NCI-H1105 (cell line): ENCODE measurements around the gene VWCE.

ENCODE experiments used
- DNase-seq: peaks from one replicate; lab custom pipeline; 2025; lab: John Stamatoyannopoulos, UW

VWCE gene

DNA sequence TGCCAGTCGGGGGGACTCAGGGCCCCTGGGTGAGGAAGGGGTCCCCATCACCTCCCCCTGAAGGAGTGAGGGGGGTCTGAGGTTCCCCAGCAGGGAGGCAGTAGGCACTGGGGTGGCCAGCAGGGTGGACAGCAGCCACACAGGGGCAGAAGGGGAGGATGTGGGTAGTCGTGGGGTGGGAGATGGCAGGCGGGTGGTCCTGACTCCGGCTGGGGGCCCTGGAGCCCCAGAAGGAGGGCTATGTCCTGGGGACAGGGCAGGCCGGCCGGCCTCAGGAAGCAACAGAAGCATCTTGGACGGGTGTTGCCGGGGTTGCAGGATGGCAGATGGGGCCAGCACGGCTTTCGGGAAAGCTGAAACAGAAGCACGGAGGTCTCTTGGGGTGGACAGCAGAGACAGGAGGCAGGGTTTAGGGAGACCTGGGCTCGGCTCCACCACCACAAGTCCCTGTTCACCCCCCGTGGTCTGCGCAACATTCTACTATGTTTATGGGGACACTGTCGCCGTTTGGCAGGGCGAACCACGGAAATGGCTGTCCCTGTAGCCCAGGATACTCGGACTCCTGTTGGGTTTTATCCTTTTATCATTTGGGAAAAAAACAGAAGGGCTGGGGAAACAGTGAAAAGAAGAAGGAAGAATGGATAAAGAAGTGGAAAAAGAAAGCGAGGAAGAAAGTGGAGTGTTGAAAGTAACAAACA lies 14.1 kb downstream of the VWCE start:
- no peak for DNase-seq

DNA sequence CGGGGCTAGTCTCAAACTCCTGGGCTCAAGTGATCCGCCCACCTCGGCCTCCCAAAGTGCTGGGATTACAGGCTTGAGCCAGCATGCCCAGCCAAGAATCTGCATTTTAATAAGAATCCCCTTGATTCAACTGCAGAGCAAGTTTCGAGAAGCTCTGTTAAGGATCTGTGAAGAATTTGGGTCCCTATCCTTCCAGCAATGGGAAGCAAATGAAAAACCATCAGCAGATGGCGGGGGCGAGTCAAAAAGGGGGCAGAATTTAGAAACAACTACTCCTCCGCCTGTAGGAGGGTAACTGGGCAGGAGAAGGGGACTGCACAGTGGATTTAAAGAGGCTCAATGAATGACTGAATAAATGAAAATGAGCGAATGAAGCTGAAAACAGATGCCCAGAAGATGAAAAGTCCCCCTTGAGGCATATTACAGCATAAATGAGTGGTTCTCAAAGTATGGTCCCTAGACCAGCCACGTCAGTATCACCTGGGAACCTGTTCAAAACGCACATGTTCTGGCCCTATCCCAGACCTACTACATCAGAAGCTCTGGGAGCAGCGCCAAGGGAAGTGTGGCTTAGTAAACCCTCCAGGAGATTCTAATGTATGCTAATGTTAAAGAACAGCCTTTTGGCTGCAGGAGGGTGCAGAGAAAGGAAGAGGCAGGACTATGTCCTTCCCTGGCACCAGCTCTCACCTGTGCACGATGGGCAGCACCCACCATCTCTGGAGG lies 15.0 kb downstream of the VWCE start:
- DNase-seq: no peak

DNA sequence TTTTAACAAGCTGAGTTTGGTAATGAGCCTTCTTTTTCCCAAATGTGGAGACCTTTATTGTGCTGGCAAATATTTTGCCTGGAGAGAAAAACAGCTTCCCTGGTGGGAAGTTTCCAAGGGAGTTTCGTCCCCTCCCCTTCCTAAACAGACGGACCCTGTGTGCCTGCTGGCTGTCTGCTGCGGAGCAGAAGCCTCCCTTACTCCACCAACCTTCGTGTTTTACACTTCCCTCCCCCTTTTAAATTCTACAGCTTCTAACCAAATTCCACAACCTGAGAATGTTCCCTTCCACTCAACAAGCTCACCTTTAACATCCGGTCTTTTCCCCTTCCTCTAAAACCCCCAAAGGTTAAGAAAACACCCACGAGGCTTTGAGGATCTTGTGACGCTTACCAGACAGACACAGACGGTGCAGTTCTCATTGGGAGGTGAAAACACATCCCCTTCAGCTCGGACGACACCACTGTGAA lies 17.1 kb downstream of the VWCE start:
- no peak for DNase-seq

DNA sequence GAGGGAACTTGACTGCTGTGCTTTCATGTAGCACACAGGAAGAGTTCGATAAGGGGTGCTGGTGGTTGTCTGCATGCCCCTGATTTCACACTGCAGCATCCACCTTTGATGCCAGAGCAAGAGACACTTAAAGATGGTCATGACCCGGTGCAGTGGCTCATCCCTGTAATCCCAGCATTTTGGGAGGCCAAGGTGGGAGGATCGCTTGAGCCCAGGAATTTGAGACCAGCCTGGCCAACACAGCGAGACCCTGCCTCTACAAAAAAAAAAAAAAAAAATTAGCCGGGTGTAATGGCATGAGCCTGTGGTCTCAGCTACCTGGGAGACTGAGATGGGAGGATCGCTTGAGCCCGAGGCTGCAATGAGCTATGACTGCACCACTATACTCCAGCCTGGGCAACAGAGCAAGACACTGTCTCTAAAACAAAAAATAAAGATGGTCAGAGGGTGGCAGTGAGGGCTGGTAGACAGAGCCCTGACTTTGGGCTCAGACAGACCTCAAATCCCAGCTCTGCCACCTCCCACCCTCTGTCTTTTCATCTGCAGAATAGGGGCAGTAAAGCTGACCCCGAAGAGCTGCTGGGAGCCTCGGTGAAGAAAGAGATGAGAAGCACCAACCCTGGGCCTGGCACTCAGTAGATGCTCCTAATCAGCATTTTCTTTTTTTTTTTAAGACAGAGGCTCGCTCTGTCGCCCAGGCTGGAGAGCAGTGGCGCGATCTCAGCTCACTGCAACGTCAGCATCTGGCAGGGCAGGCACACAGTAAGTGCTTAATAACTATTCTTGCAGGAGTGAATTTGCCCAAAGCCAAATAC lies 17.7 kb downstream of the VWCE start:
- DNase-seq: no peak

DNA sequence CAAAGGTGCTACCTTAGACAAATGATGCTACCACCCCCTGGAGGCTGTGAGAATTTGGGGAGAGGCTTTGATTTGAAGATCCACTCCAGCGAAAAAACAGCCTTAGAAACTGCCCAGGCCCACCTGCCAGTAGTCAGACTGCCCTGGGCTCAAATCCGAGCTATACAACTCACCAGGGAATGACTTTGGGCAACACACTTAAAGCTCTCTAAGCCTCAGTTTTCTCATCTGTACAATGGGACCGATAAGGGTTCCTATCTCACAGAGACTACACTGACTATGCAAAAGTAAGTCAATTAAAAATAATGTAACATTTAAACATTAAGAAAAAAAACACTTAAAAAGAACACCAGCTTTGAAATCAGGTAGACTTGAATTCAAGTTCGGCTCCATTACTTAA lies 19.9 kb downstream of the VWCE start:
- no peak for DNase-seq

DNA sequence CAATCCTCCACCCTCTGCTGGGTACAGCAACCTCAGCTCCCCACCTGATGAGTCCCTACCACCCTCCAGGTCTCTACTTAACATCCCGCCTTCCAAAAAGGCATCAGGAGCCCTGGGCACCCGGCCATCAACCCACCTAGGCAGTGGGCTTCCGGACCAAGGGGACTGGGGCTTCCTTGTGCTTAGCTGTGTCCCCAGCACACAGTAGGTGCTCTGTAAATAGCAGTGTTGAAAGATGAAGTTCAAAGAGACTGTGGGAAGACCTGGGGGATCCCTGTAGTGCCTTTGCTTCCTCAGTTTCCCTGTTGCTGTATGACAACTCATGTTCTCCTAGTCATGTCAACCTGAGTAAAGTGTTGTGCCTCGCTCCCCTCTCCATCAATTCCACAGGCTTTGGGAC lies 21.0 kb downstream of the VWCE start:
- DNase-seq: no peak

DNA sequence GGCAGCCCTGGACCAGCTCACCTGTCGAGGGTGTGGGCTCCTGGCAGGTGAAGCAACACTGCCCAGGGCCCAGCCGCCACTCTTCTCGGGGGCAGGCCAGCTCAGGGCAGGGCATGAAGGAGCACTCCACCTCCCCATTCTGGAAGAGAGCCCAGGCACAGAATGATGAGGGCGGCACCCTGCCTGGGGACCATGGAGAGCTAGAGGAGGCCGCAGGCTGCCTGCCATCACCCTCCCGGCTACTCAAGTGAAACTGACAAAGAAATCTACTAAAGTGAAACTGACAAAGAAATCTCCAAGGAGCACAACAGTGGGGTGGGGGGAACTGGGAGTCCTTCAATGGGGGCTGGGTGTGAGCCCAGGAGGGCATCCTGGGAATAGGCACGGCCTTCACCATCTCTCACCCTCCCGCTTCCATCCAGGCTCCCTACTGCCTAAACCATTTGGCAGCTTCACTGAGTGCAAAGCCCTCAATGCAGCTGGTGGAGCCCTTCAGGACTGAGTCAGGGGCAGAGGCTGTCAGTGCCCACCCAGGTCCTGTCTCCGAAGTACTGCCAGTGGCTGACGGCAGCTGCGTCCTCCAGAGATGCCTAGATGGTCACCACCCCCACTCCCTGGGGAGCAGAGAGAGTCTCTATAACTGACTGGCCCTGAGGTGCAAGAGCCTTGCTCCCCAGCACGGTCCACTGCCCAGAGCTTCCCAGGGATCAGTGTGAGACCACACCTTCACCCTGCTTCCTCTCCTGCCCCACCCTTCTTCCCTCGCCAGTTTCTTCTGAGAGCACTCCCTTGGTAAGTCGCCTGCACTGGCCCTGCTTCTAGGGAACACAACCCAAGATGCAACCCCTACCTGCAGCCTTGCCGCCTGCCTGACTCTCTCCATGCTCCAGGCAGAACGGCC lies 21.7 kb downstream of the VWCE start:
- DNase-seq: peak; percentile 32

DNA sequence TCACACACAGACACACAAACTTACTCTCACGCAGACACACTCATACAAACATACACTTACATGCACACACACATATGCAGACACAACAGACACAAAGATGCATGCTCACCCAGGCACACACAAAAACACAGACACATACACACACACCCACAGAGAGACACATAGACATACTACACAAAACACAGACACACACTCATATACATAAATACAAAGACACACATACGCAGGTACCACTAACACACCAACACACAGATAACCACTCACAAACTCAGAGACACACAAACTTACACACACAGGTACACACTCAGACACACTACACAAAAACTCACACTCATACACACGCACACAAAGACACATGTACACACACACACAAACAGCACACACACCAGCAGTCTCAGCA lies 22.4 kb downstream of the VWCE start:
- no peak for DNase-seq

DNA sequence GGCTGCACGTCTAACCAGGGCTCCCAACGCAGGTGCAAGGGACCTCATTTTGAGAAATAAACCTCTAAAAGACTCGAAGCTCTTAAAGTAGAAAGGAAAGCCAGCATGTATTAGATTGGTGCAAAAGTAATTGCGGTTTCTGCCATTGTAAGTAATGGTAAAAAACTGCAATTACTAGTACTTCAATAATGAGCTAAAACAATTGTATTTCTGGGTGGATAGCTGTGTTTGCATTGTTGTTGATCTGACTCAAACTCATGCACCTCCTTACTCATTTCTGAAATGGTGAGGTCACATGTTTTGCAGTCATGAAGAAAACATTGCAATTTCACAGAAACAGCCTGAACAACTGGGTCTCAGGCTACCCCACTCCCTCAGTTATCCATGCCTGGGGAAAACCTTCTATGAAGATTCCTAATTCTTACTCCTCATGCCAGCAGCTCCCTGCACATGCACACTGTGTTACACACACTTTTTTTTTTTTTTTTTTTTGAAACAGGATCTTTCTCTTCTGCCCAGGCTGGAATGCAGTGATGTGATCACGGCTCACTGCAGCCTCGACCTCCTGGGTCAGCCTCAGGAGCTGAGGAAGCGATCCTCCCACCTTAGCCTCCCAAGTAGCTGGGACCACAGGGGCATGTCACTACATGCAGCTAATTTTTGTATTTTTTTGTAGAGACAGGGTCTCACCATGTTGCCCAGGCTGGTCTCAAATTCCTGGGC lies 24.6 kb downstream of the VWCE start:
- no peak for DNase-seq

DNA sequence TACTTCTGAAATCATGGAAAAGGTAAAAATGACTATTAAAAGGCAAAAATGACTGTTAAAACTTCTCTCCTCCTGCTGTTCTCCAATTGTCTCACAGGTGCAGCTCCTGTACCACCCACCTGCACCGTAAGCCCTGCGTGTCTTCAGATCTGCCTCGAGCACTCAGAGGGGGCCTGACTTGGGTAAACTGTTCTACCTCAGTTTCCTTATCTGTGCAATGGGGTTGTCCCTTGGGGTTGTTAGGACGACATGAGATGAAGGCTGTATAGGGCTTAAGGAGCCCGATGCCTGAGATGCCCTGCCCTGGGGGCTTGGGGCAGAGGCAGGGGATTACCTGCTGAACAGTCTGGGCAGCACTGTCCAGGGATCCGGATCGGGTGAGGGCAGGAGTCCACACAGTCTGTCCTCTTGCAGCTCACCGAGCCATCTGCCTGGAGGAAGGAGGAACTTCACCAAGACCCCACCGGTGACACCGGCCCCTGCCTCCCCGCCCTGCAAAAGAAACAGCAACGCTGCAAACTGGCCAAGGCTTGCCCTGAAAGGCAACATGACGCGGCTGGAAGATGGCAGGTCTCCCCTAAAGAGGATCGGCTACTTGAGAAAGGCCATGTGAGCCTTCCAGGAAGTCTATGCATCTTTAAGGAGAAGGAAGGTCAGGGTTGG lies 26.4 kb downstream of the VWCE start:
- no peak for DNase-seq

DNA sequence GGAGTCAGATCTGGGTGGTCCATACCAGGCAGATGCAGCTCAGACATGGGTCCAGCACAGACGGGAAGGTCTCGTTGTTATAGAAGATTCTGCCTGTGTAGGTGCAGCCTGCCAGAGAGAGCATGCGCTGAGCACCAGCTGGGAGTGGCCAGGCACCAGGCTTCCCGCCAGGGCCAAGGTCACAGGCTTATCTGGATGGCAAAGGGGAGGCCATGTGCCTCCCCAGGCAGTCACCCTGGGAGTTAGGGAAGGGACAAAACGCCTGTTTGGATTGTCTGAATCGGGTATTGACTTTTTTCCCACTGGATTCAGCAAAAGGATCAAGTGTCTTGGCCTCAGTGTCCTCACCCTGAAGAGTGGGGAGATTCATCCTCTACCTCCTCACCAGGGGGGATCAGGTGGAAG lies 27.7 kb downstream of the VWCE start:
- DNase-seq: no peak

DNA sequence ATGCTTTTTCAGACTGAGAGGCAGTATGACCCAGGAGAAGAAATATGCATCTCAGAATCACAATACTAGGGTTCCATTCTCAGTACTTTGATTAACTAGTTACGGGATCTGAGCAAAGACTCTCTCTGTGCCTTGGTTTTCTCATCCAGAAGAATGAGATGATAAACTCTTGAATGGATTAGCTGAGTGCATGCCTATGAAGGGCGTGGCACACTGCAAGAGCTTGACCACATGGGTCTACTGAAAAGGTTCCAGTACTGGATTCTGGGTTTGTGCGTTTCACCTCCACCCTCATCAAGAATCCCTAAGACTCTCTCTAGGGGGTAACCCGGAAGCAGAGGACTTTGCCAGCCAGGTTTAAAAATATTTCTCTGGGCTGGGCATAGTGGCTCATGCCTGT lies 28.5 kb downstream of the VWCE start:
- DNase-seq: no peak

DNA sequence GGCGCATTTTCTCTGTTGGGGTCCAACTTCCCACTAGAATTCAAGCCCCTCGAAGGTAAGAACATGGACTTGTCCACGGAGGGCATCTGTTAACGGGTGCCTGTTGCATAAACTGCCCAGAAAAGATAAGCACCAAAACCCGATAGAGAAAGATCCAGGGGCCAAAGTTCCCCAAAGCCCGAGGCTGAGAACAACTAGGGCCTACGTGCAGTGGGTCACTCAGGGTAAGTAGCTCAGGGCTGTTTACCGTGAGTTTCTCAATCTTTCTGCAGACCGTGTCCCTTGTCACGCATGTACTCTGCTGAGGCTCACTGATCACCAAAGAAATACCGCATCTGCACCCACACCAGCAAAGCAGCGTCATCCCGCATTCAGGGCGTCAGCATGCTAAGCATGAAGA lies 29.8 kb downstream of the VWCE start:
- DNase-seq: no peak

DNA sequence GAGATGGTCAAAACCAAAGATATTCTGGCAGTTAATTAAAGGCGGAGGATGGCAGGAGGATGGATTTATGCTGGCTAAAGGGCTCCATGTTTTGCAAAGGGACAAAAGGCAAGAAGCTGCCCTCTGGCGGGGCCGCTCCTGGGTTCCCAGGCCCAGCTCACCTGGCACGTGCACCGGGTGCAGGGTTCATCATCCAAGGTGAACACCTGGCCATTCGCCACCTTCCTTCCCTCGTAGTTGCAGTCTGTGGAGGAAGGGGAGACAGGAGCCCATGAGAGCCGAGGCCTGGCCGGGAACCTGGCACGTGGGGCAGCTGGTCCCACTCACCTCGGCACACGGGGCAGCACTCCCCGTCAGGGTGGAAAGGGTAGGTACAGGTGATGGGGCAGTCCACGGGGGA lies 30.3 kb downstream of the VWCE start:
- no peak for DNase-seq

DNA sequence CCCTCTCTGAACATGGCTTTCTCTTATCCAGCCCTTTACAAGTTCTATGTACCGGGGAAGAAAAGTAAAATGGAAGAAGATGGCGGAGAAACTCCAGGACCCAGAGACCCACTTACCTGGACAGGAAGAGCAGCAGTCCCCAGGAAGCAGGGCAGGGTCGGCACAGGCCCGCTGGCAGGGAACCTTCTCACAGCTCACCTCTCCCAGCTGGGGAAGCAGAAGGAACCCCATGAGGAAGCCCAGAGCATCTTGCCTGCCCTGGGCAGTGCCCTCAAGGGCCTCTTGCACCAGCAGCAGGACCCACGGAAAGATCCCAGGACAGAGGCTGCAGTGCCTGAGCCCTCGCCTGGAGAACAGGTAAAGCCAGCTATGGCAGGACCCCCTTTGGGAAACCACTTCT lies 30.7 kb downstream of the VWCE start:
- DNase-seq: no peak

DNA sequence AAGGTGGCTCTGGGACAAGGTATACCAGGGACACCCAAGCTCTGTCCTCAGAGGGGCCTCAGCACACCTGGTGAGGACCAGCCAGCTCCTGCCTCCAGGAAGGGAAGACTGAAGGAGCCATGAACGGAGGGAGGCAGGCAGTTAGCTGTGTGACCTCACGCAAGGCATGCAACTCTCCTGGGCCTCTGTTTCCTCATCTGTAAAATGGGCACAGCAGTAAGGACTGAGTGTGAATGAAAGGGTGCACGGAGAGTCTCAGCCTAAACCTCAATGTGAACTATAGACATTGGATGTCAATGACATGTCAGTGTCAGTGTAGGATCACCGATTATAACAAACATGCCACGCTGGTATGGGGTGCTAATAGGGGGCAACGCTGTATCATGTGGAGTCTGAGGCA lies 35.8 kb downstream of the VWCE start:
- no peak for DNase-seq

DNA sequence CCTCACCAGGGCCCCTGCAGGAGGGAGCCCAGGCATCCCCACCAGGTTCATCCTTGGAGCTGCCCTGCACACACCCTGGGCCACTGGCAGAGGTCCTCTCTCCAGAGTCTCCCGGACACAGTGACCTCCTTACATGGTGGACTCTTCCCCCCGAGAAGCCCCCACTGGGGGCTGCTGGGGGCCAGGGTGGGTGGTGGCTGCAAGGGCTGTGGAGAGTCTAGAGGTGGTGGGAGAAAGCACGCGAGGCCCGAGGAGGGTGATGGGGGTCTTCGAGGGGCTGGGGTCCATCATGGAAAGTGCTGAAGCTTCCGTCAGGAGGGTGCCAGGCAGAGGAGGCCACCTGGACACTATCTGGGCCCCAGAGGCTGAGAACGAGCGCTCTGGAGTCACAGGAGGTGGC lies 36.6 kb downstream of the VWCE start:
- no peak for DNase-seq

DNA sequence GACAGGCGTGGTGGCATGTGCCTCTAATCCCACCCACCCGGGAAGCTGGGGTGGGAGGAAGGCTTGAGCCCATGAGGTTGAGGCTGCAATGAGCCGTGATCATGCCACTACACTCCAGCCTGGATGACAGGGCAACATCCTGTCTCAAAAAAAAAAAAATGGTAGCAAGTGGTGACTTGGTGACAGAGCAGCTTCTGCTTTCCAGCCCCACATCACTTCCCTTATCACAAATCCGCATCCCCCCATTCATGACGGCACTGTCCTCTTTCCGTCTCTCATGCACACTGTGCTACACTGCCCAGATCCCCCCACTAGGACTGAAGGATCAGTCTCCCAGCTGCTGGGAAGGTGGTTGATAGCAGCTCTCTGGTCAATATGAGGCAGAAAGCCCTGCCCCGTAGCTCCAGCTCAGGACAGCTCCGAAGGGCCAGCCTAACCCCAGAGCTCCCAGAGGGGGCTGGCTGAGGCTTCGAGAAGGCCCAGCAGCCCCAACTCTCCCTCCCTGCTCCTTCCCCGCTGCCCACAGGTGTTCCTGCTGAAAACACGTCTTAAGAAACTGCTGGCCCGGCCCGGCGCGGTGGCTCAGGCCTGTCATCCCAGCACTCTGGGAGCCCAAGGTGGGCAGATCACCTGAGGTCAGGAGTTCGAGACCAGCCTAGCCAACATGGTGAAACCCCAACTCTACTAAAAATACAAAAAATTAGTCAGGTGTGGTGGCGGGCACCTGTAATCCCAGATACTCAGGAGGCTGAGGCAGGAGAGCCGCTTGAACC lies 38.2 kb downstream of the VWCE start:
- no peak for DNase-seq

DNA sequence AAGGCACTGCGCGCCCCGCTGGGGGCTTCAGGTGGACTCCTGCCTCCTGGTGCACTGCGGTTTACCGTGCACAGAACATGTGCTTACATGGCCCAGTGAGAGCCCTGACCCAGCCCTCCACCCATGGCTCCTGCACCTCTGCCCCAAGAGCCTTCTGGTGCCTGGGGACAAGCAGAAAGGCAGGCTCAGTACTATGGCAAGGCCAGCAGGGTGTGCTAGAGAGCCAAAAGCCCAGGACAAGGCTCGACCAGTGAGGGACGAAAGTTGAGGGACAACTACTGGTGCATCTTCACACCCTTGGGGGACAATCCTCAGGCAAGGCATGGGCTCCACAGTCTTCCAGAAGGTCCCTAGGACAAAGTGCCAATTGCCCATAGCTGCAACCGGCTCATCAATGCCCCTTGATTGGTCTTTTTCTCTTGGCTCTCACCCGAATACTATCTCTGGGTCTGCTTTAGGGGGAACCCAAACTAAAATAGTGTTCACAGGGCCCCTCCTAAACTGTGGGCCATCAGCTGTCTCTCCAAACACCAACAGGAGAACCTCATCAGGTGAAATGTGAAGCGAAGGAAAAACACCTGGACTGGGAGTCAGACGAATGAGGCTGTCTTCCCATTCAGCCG lies 40.6 kb downstream of the VWCE start:
- peak; percentile 15 for DNase-seq
